Fibroblast of peridontal ligament (primary cell): ENCODE data around the gene TSPO2.
"Not testable (repeated sequence)": the region's sequence is repeated elsewhere in the genome, so short reads cannot be mapped to it uniquely, and the experiment has no call there.

Experiments
- DNase-seq: peaks from one replicate; pipeline ENCODE4 v3.0.0-alpha.2; 2010; ENCODE audit errors: extremely low read depth

The TSPO2 gene, protein sequence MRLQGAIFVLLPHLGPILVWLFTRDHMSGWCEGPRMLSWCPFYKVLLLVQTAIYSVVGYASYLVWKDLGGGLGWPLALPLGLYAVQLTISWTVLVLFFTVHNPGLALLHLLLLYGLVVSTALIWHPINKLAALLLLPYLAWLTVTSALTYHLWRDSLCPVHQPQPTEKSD

DNA sequence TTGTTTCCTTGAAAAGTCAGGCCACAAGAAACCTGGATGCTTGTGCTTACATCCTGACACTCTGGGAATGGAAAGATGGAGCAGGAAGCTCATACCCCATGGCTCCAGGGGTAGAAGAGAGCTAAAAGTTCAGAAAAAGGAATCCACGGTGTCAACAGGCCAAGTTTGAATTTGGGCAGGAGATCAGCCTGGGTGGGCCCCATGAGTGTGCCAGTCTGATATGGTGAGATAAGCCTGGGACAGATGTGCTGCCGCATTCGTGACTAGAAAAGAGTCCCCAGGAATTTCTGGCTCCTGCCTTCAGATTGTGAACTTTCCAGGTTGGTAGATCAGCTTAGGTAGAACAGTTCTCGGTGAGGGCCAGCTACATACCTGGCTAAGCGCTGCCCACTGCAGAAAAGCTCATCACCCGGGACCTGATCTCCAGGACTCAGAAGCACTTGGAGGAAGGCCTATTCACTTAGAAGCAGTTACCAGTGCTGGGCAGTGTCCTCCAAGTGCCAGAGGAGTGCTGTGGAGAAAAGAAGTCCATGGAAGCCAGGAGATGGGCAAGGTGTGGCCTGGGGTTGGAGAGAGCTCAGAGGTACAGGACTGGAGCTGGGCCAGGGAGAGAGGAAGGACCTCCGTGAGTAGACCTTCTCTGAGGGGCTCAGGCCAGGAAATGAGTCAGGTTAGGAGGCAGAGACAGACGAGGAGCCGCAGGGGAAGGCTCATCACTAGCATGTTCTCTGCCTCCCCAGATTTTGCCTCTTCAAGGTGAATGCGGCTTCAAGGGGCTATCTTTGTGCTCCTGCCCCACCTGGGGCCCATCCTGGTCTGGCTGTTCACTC is at the start of gene TSPO2:
Gene TSPO2 (plus strand): TSS at position 242 of the 830 bp plus-strand sequence. CDS start 519 bp downstream, at position 761.
- DNase-seq: no peak

DNA sequence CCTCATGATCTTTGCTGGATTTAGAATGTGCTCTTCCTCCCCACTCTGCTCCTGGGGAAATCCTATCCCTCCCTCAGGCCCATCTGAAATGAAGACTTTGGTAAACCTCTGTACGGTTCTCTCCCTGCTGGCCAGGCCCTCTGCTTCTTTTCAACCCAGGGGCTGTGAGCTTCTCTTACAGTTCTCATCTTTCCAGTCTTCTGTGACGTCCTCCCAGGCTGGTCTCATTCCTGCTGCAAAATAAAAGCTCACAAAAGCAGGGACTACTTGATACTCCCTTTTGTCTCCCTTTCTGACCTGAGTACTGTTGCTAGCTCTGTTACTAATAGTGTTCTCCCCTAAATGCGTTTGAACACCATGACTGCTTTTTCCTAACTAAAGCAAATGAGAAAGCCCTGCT is 49.5 kb upstream of the TSPO2 start:
- no peak for DNase-seq

DNA sequence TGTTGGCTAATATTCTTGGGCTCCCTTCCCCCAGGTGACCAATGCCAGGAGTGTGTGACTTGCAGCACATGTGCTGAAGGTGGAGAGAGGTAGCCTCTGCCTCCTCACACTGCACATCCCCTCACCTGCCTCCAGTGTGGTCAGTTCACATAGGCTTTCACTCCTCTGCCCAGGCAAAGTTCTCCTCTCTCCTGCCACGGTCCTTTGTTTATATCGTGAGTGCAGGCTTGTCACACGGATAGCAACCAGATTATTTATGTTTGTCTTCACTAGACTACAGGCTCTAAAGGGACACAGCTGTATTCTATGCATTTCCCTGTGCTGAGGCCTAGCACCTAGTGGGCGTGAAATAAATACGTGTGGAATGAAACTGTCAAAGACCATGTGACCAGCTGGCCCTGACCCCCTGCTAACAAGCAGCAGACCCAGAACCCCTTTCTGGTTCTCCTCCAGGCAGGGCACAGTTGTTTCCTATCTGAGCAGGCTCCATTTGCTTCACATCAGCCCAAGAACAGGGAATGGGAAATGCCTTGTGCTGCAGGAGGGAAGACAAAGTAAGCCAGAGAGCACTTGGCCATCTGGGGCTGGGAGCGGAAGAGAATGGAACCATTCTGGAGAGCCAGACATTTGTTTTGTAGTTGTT is 45.6 kb upstream of the TSPO2 start:
- no peak for DNase-seq

DNA sequence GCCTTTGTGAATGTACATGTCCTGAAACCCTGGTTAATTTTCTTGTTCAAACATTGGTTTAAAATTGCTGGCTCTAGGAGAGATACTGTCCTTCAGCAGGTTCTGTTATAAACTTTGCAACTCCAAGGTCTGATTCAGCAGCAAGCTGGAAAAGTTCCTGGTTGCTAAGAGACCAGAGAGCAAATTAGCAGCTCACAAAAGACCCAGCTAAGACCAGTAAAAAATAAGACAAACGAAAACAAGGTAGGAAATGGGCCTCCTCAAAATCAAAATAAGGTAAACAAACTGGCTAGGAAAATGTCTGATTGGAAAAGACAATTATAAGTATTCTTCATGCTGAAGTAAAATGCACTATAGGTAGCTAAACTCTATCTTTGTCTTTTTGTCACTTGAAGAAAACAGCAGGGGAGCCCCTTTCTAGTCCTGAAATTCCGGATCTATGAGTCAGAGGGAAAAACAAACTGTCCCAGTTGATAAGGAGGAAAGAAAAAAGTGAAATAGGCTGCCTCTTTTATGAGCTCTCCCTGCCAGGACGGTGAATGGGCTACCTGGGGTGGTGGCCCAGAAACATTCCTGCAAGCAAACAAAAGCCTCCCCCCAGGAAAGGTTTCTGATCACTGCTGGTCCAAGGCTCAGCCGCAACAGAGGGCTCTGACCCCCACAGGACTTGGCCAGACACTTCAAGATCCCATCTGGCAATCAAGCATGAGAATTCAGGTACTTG is 44.9 kb upstream of the TSPO2 start:
- DNase-seq: peak; percentile 40

DNA sequence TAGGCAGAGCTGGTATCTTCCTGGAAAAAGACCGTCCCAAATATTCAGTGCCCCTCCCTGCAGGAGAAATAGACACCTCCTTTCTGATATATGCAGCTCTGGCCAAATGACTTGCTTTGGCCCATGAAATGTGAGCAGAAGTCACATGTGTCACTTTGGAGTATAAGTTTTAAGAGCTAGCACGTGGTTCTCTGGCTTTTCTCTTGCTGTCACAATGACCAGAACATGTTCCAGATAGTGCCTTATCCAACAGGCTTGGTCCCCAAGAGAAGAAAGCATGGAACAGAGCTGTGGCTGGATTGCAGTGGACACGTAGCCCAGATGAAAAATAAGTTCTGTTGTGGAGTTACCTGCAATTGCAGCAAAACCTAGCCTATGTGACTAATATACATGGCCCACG is 43.6 kb upstream of the TSPO2 start:
- no peak for DNase-seq

DNA sequence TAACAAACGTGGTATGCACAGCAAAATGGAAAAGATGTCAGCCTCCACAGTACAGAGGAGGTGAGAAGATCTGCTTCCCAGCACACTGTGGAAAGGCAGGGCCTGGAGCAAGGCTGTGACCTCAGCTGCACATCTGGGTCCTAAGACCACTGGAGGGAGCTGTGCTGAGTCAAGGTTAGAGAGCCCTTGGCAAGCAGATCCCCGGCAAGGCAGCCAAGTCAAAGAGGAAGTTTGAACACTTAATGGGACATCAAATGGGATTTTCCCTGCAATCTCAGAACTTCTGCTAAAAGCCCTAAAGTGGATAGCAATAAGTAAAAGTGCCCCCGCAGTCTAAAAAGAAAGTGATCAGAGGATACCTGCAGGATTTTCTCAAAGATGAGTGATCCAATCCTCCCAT is 42.7 kb upstream of the TSPO2 start:
- DNase-seq: peak; percentile 18

DNA sequence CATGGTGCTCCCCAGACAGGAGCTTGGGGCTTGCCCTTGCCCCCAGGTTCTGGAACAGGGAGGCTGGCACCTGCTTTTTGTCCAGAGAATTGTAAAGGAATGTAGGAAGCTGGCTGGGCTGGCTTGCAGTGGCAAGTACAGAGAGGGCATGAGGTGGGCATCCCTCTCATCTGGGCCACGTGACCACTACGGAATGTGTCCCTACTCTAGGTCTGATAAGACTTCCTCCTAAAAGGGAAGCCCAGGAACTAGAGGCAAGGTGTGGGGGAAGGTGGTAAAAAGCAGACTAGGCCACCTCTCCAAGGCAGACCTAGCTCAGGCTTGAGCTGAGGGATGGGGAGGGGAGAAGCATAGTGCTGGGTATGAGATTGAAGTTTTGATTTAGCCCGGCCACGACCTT is 42.0 kb upstream of the TSPO2 start:
- DNase-seq: no peak

DNA sequence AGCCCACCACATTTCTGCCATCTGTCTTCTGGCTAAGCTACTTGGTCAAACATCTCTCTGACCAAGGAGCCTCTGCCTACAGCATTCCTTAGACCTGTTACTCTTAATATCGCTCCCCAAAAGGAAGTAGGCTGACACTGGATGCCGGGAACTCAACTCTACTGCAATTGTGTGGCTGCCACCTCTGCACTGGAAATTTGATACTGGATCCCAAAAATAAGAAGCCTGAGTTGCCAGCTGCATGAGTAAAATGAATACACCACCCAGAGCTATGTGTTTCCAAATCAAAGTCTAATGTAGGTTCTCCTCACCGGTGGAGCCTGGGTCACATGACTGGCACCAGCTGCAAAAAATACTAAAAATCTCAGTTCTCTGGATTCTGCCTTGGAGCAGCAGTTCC is 40.1 kb upstream of the TSPO2 start:
- no peak for DNase-seq

DNA sequence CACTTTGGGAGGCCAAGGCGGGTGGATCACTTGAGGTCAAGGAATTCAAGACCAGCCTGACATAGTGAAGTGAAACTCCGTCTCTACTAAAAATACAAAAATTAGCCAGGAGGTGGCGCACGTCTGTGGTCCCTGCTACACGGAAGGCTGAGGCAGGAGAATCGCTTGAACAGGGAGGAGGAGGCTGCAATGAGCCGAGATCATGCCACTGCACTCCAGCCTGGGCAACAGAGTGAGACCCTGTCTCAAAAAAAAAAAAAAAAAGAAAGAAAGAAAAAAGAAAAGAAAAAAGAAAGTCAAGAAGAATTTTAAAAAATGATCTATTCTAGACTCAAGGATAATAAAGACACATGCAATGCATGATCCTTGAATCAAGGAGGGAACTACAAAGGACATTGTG is 36.0 kb upstream of the TSPO2 start:
- peak; percentile 67 for DNase-seq

DNA sequence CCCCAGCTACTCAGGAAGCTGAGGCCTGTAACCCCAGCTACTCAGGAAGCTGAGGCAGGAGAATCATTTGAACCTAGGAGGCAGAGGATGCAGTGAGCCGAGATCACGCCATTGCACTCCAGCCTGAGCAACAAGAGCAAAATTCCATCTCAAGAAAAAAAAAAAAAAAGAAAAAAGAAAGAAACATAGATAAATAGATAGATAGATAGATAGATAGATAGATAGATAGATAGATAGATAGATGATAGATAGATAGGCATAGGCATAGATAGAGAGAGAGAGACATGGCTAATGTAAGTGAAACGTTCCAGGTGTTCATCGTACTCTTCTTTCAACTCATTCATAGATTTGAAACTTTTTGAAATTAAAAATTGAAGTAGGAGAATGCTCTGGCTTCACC is 35.3 kb upstream of the TSPO2 start:
- not testable (repeated sequence) for DNase-seq

DNA sequence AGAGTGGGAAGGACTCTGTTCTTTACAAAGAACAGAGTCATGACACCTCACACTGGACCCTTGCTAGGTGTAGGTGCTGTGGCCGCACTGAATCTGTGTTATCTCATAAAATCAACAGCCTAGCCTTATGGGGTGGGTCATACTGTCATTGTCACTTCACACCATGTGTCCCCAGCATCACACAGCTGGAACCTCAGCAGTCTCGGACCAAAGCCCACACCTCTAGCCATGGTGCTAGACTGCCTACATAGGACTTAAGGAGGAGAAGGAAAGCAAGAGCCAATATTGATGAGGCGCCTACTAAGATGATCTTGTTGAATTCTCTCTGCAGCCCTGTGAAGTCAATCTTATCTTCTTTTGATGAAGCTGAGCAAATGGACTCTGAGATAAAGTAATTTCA is 34.3 kb upstream of the TSPO2 start:
- no peak for DNase-seq

DNA sequence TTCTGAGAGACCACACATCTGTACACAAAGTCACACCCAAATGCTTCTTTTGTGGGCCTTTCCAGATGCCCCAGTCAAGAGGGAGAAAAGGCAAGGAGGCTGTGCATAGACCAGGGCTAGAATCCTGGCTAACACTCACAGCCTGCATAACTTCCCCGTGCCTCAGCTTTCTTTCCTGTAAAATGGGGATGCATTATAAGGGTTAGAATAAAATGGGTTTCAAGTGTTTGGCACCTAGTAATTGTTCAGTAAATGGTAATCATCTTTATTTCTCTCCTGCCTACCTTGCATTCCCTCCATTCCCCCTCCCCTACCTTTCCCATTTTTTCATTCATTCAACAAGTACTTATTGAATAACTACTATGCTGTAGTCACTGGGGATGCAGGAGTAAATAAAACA is 32.6 kb upstream of the TSPO2 start:
- DNase-seq: no peak

DNA sequence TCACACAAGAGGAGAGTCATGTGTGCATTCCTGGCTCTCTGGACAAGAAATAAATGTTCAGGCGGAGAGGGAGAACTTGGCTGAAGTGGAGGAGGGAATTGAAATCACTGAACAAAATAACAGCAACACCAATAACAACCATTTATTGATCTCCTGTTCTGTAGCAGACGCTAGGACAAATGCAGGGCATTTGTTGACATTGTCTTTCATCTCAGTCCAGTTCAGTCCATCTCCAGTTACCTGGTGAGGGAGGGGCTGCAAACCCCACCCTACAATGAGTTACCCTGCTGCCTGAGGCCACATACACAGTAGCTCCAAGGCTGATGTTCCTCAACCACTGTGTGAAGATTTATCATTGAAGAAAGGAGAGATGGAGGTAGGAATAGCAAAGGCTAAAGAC is 30.6 kb upstream of the TSPO2 start:
- DNase-seq: no peak

DNA sequence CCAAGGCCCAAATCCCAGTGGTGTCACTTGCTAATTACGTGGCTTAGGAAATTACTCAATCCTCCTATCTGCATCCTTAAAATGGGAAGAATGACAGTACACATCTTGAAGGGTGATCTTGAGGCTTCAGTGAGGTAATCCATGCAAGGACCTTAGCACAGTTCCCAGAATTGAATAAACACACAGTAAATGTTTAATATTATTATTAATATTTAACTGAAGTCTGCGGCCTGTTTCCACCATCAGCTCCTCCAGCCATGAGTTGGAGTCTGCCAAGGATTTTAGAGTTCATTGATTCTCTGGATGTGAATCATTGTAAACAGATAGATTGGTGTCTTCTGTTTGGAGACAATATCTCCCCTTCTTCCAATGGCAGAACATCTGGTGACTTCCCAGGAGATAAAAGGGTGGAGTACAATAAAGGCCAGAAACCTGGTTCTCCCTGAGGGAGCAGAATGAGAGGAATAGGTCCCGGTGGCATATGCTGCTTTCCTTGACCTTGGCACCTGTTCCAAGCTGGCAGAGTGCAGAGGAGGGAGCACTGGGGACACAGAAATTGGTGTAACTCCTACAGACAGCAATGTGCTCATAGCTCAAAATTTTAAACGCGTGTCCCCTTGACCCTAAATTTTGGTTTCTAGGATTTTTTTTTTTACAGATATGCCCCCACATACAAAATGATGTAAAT is 28.7 kb upstream of the TSPO2 start:
- no peak for DNase-seq

DNA sequence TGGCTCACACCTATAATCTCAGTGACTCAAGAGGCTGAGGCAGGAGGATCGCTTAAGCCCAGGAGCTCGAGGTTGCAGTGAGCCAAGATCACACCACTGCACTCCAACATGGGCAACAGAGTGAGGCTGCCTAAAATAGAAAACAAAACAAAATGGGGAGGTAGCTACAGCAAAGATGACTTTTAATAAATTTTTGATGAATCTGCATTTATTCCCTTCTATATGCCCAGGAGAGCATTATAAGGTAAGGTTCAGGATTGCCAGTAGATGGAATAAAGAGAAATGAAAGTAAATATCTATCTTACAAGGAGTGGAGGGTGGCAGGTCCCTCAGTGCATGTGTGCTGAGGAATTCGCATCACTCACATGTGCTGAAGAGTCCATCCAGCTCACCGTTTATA is 27.5 kb upstream of the TSPO2 start:
- no peak for DNase-seq

DNA sequence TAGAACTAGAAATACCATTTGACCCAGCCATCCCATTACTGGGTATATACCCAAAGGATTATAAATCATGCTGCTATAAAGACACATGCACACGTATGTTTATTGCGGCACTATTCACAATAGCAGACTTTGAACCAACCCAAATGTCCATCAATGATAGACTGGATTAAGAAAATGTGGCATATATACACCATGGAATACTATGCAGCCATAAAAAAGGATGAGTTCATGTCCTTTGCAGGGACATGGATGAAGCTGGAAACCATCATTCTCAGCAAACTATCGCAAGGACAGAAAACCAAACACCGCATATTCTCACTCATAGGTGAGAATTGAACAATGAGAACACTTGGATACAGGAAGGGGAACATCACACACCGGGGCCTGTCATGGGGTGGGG is 26.4 kb upstream of the TSPO2 start:
- DNase-seq: not testable (repeated sequence)

DNA sequence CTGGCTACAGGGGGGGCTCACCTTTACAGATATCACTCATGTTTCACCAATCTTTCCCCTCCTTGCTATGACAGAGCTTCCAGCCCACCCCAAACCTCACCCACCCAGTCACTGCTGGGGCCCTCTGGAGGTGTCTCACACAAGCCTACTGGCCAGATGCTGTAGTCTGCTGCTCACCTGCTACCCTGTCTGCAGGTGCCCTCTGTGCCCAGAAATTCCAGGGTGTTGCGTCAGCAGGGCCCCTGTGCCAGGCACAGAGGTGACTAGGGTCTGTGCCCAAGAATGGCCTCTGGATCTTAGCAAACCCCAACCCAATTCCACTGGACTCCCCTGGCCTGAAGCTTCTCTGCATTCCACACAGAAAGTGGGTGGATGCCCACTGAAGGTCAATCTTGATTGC is 24.6 kb upstream of the TSPO2 start:
- DNase-seq: no peak

DNA sequence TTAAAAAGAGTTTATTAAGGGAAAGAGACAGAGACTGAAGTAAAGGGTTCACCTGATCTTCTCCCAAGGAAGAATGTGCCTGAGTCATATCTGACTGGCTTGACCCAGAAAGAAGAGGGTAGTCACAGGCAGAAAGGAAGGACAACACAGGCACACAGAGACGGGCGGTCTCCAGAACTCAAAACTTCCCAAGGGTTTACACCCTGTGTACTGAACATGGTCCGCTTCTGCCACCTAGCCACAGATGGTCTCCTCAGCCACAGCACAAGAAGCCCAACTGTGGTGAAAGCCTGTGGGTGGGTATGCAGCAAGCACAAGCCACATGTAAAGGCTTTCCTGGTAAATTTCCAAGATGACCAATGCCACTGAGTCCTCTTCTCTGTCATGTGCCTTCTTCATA is 20.4 kb upstream of the TSPO2 start:
- peak; percentile 30 for DNase-seq

DNA sequence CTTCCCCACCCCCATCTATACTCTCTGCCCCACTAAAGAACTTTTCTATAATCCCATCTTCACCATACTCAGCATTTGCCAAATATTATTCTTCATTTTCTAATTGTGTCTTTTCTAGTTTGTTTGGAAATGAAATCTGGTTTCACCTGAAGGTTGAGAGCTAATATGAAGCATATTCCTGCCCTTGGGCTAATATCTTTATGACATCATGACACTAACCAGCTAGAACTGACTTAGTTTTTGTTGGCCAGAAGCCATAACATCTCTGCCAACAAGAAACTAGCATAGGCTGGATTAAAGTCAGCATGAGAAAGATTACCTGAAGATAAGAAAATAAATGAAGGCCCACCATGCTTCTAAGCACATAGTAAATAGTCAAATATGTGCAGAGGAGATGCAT is 20.0 kb upstream of the TSPO2 start:
- peak; percentile 18 for DNase-seq

DNA sequence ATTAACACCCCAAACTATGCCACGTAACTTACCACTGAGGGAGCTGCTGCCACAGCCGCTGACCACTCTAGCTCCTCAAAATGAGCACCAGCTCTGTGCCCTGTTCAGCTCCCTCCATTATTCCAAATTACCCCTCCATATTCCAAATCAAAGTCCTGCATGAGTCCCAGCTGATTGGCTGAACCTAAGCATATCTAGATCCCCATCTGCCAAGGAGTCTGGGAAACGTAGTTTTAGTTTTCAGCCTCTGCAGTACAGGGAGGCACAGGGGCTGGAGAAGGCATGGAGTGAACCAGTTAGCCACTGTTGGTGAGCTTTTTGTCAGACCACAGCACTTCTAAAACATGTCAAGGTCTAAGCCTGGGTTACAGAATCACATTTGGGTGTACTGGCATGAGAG is 19.2 kb upstream of the TSPO2 start:
- no peak for DNase-seq

DNA sequence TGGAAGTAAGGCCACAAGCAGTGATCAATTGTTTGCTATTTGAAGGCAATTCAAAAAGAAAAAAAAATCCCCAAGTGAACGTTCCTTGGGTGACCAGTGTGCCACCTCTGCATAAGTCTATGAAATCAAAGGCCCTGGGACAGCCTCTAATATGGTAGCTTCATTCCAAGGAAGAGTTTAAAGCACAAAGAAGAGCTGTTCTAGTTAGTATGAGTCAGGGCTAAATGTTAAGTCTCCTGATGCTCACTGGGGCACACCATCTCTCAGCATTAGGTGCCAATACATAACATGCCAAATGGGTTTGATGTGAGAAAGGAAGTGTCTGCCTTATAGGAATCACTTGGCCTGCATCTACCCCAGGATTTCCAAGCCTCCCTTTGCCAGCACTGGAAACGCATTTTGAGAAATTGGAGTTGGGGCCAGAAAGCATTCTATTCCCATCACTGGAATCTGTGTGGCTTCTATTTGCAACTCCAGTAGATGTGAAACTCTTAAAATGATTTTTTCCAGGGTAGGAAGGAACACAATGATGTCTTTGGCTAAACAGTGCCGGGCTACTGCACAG is 16.2 kb upstream of the TSPO2 start:
- DNase-seq: no peak

DNA sequence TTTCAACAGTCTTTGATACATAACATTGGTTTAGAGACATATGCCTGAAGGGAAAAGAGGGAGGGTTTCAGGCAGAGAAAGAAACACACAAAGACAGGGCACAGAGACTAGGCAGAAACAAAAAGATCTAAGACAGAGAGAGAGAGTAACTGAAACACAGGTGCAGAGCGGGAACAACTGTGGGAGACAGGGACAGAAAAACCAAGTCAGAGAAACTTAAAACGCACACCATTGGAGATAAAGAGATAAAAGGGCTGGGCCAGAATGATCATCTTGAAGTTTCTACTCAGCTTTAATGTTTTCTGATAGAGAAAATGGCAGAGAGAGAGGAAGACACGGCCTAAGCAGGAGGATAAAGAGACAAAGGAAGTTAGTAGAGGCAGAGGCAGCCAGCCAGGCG is 15.0 kb upstream of the TSPO2 start:
- no peak for DNase-seq
